Sigmoid colon (tissue), 7 donors: ENCODE data around the gene RBM47. TPM values are rescaled to one million over a fixed set of nuclear protein-coding genes. Genes with fewer than 3 reads are reported as not detected.

Source experiments
- DNase-seq: peaks from one replicate; pipeline ENCODE4 v3.0.0-alpha.2; 2019
- H3K27ac ChIP-seq, 4 donors: fragments of 200-600 bp; sonication (generic); one replicate each; pipeline ENCODE4 v1.5.1; 2016 to 2019; ENCODE audit warnings: mild to moderate bottlenecking in 1 of 4
- H3K27me3 ChIP-seq, 3 donors: fragments of 200-600 bp; sonication (generic); one replicate each; pipeline ENCODE4 v1.5.1; 2019; ENCODE audit warnings: mild to moderate bottlenecking in 1 of 3
- H3K36me3 ChIP-seq, 4 donors: fragments of 200-600 bp; sonication (generic); one replicate each; pipeline ENCODE4 v1.5.1; 2016 to 2019
- H3K4me1 ChIP-seq, 4 donors: fragments of 200-600 bp; sonication (generic); one replicate each; pipeline ENCODE4 v1.5.1; 2017 to 2019
- H3K4me3 ChIP-seq, 4 donors: fragments of 200-600 bp; sonication (generic); one replicate each; pipeline ENCODE4 v1.5.1; 2017 to 2019; ENCODE audit warnings: mild to moderate bottlenecking in 2 of 4, moderate library complexity in 1 of 4
- H3K9me3 ChIP-seq, 4 donors: fragments of 200-600 bp in 3 of 4; sonication (generic) in 3 of 4; one replicate each; pipeline versions ENCODE4 v1.5.1 to v1.6.1; 2013 to 2019
- CTCF ChIP-seq, 4 experiments: fragments of 450-650 bp in 3 of 4; fragments of 200-600 bp in 1 of 4; IDR thresholded peaks; one replicate each; pipeline ENCODE4 v1.5.1; 2016 to 2019; ENCODE audit warnings: antibody characterized with exemption in 4 of 4, mild to moderate bottlenecking in 3 of 4, moderate library complexity in 2 of 4
- EP300 ChIP-seq, 4 donors: sonication (generic); formaldehyde crosslinking; IDR thresholded peaks; one replicate each; pipeline ENCODE4 v1.6.1; 2017; ENCODE audit warnings: antibody characterized with exemption in 4 of 4
- POLR2A ChIP-seq, 2 donors: fragments of 450-650 bp; IDR thresholded peaks; one replicate each; pipeline ENCODE4 v1.6.1; 2016; ENCODE audit warnings: antibody characterized with exemption in 2 of 2, mild to moderate bottlenecking in 2 of 2, moderate library complexity in 2 of 2
- POLR2AphosphoS5 ChIP-seq, 4 donors: sonication (generic); formaldehyde crosslinking; IDR thresholded peaks; one replicate each; pipeline ENCODE4 v1.6.1; 2017; ENCODE audit warnings: antibody characterized with exemption in 4 of 4
- WGBS, 2 donors: extraction: QIAGEN DNeasy Blood & Tissue Kit; methylation state at CpG; one replicate each; pipeline ENCODE4 v1.1.7; 2013; 5-methylcytosine and 5-hydroxymethylcytosine counted together
- intact Hi-C: fragments of 100-400 bp; cut with DNase I; formaldehyde crosslinking; loops from one replicate; pipeline ENCODE4 v1.15.1; 2023
- polyA plus RNA-seq, 3 donors: library from polyadenylated mRNA; stranded (reverse); fragments of 200-250 nt; gene quantifications; one replicate each; pipeline ENCODE4 v1.2.3, GENCODE V29; 2013
- total RNA-seq, 4 donors: library from RNA; depleted of rRNA; stranded (reverse); fragments of >200 nt; gene quantifications; one replicate each; pipeline ENCODE4 v1.1.0, GENCODE V29; 2016
- donor health status: healthy with polysubstance abuse.
- donor health status: Bipolar disorder and iron deficiency.
- donor health status: healthy.

RBM47 gene
- total and polyA plus RNA-seq, 7 donors: 7.2 to 148 (median 21.2) TPM

GRCh38 chr4:40490481-40490880 is 139.2 kb downstream of the RBM47 start:
- no peak for DNase-seq
- Histone ChIP-seq H3K36me3 (no peaks in the 10 kb centered on the region), H3K4me3 (no peak overlapping the region), H3K4me1 (no peaks in the 10 kb centered on the region), H3K27me3 (no peaks in the 10 kb centered on the region), H3K9me3 (no peaks in the 10 kb centered on the region), H3K27ac (no peak overlapping the region)
- intact Hi-C loops: no loop called here
- 83 to 92% methylated on average over 10 of the region's 10 CpGs for WGBS, 2 donors
- no peak for TF ChIP-seq POLR2AphosphoS5 (IDR thresholded peaks at IDR 0.05)
- no peak for TF ChIP-seq EP300 (IDR thresholded peaks at IDR 0.05)
- no peak for TF ChIP-seq CTCF (IDR thresholded peaks at IDR 0.05)
- TF ChIP-seq POLR2A (IDR thresholded peaks at IDR 0.05): no peak

- H3K4me3 ChIP-seq: no peak overlapping the region
- H3K27ac ChIP-seq: no peak overlapping the region
- intact Hi-C loops: no loop called here
- no peaks in the 10 kb centered on the region for H3K4me1 ChIP-seq
- no peaks in the 10 kb centered on the region for H3K36me3 ChIP-seq
- no peaks in the 10 kb centered on the region for H3K27me3 ChIP-seq
- TF ChIP-seq POLR2A (IDR thresholded peaks at IDR 0.05): no peak
- no peak for TF ChIP-seq EP300 (IDR thresholded peaks at IDR 0.05)
- no peak for TF ChIP-seq CTCF (IDR thresholded peaks at IDR 0.05)
- TF ChIP-seq POLR2AphosphoS5 (IDR thresholded peaks at IDR 0.05): no peak
- DNase-seq: no peak
- no peaks in the 10 kb centered on the region for H3K9me3 ChIP-seq
Observed at GRCh38 chr4:40489961-40490360, 139.7 kb downstream of the RBM47 start.

GRCh38 chr4:40486534-40486933 is 143.1 kb downstream of the RBM47 start:
- no peak overlapping the region for H3K27ac ChIP-seq
- no peak for TF ChIP-seq POLR2A (IDR thresholded peaks at IDR 0.05)
- TF ChIP-seq CTCF (IDR thresholded peaks at IDR 0.05): no peak
- TF ChIP-seq EP300 (IDR thresholded peaks at IDR 0.05): no peak
- TF ChIP-seq POLR2AphosphoS5 (IDR thresholded peaks at IDR 0.05): no peak

DNA sequence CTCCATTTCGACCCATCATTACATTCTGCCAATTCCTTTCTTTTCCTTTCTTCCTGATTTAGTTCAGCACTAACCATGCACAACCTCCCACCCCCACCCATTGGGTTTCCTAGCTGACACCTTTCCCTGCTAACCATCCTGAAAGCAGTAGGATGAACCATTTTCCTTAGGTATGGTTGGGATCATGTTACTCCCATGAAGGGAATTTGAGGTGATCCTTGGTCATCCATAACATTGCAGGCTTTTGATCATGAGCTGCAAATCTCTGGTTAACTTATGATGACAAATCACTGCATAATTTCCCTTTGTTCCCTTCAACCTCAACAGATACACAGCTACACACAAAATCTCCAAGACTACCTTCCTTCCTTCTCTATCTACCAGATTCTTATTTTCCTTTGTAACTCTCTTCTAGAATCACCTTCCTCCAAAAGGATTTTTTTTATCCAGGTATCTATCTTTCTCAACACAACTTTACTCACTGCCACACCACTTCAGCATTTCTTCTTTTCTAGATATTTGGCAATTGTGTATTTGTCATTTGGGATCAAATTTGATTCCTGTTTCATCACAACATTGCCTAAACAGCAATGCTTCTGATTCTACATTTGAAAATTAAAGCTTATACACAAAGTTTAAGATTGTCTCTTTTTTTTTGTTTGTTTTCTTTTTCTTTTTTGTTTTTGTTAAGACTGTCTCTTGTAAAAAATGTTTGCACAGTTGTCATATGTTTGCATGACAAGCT is 145.1 kb downstream of the RBM47 start:
- no peaks in the 10 kb centered on the region for H3K36me3 ChIP-seq
- H3K27me3 ChIP-seq: no peaks in the 10 kb centered on the region
- H3K4me1 ChIP-seq: no peaks in the 10 kb centered on the region
- H3K27ac ChIP-seq: no peak overlapping the region
- intact Hi-C loops: no loop called here
- no peak for DNase-seq
- no peak for TF ChIP-seq CTCF (IDR thresholded peaks at IDR 0.05)
- TF ChIP-seq POLR2AphosphoS5 (IDR thresholded peaks at IDR 0.05): no peak
- H3K4me3 ChIP-seq: no peak overlapping the region
- 88 to 91% methylated on average over 1 of the region's 1 CpG for WGBS, 2 donors
- no peaks in the 10 kb centered on the region for H3K9me3 ChIP-seq

More at GRCh38 chr4:40486534-40486933, 143.1 kb downstream of the RBM47 start:
- intact Hi-C loops: no loop called here
- no peak for DNase-seq
- Histone ChIP-seq H3K27me3 (no peaks in the 10 kb centered on the region), H3K4me1 (no peaks in the 10 kb centered on the region), H3K9me3 (no peaks in the 10 kb centered on the region), H3K4me3 (no peak overlapping the region), H3K36me3 (no peaks in the 10 kb centered on the region)
- WGBS, 2 donors: 82 to 87% methylated on average over 1 of the region's 1 CpG
